G401 (cell line): ENCODE data around the gene ZDHHC5. TPM values are rescaled to one million over a fixed set of nuclear protein-coding genes. Genes with fewer than 3 reads are reported as not detected.
"Not testable (repeated sequence)": the region's sequence is repeated elsewhere in the genome, so short reads cannot be mapped to it uniquely, and the experiment has no call there.

ENCODE experiments used
- DNase-seq: peaks from one replicate; pipeline ENCODE4 v3.0.0-alpha.2; 2015; ENCODE audit warnings: low spot score
- in situ Hi-C: cut with HindIII; loops from 2 replicates; pipeline ENCODE4 v1.10.0; 2016; ENCODE audit warnings: low sequenced_read_pairs, mixed read lengths
- total RNA-seq: library from RNA; depleted of rRNA; stranded (reverse); fragments of >200 nt; shearing (Covaris generic); gene quantifications from 2 replicates; pipeline ENCODE4 v1.2.3, GENCODE V29; 2014

Gene ZDHHC5
- total RNA-seq, 1 experiment from 2014 or later = 46.5 TPM

- in situ Hi-C loops = no loop called here
- peak; percentile 100 for DNase-seq
These were observed 10.5 kb upstream of the ZDHHC5 start, which contains the start of gene CLP1 for GRCh38 chr11:57657194-57658022. CLP1 (plus strand) TSS chr11:57657762; CDS start chr11:57659477, 1,715 bp downstream.

- in situ Hi-C loops = no loop called here
- DNase-seq = no peak
These were observed 9.9 kb upstream of the ZDHHC5 start for GRCh38 chr11:57658023-57658361.

GRCh38 chr11:57659669-57660068, 8.2 kb upstream of the ZDHHC5 start:
- in situ Hi-C loops = no loop called here
- no peak for DNase-seq

- in situ Hi-C loops = no loop called here
- no peak for DNase-seq
These were observed 5.0 kb upstream of the ZDHHC5 start for GRCh38 chr11:57662893-57663292.

GRCh38 chr11:57663975-57664374, 3.9 kb upstream of the ZDHHC5 start:
- DNase-seq = no peak
- in situ Hi-C loops = no loop called here

GRCh38 chr11:57667117-57667735, 688 bp upstream of the ZDHHC5 start:
- in situ Hi-C loops = no loop called here

GRCh38 chr11:57668434-57668782, 494 bp downstream of the ZDHHC5 start:
- peak; percentile 16 for DNase-seq
- in situ Hi-C loops = no loop called here

More at GRCh38 chr11:57667117-57667735, 688 bp upstream of the ZDHHC5 start:
- peak; percentile 99 for DNase-seq

- in situ Hi-C loops = no loop called here
- DNase-seq = no peak
These were observed 6.3 kb downstream of the ZDHHC5 start for GRCh38 chr11:57674251-57674650.

- in situ Hi-C loops = no loop called here
- no peak for DNase-seq
These were observed 7.4 kb downstream of the ZDHHC5 start for GRCh38 chr11:57675176-57675941.

- in situ Hi-C loops = no loop called here
- DNase-seq = no peak
These were observed 11.5 kb downstream of the ZDHHC5 start for GRCh38 chr11:57679396-57679795.

- in situ Hi-C loops = no loop called here
- DNase-seq = no peak
These were observed 12.6 kb downstream of the ZDHHC5 start for GRCh38 chr11:57680552-57680874.

GRCh38 chr11:57681168-57681567, 13.3 kb downstream of the ZDHHC5 start:
- no peak for DNase-seq
- in situ Hi-C loops = no loop called here

- in situ Hi-C loops, DNase-seq: not testable (repeated sequence)
These were observed 22.6 kb downstream of the ZDHHC5 start for GRCh38 chr11:57690474-57690873.

GRCh38 chr11:57698843-57699365, 31.0 kb downstream of the ZDHHC5 start:
- peak; percentile 34 for DNase-seq
- in situ Hi-C loops = no loop called here

- DNase-seq = no peak
- in situ Hi-C loops = no loop called here
These were observed 31.9 kb downstream of the ZDHHC5 start for GRCh38 chr11:57699813-57700212.

- DNase-seq = no peak
- in situ Hi-C loops = no loop called here
These were observed 32.5 kb downstream of the ZDHHC5 start for GRCh38 chr11:57700425-57700824.

GRCh38 chr11:57703341-57703740, 35.4 kb downstream of the ZDHHC5 start:
- in situ Hi-C loops = no loop called here
- DNase-seq = no peak

GRCh38 chr11:57704932-57705331, 37.0 kb downstream of the ZDHHC5 start:
- no peak for DNase-seq
- in situ Hi-C loops = no loop called here

- DNase-seq, in situ Hi-C loops: not testable (repeated sequence)
These were observed 37.5 kb downstream of the ZDHHC5 start for GRCh38 chr11:57705432-57705831.

GRCh38 chr11:57709802-57710367, 42.0 kb downstream of the ZDHHC5 start:
- in situ Hi-C loops = no loop called here
- no peak for DNase-seq
